Measurements from ENCODE around the gene CRYBB3.
"Not testable (repeated sequence)": the region's sequence is repeated elsewhere in the genome, so short reads cannot be mapped to it uniquely, and the experiment has no call there.

Gene CRYBB3

GRCh38 chr22:25176175-25176574 is 23.5 kb upstream of the CRYBB3 start:
- DNase-seq, result no peak

GRCh38 chr22:25176799-25177198 is 22.9 kb upstream of the CRYBB3 start:
- no peak for DNase-seq

- DNase-seq, result no peak
These were observed 22.4 kb upstream of the CRYBB3 start for GRCh38 chr22:25177226-25177625.

GRCh38 chr22:25177895-25178294 is 21.8 kb upstream of the CRYBB3 start:
- no peak for DNase-seq

GRCh38 chr22:25178348-25178747 is 21.3 kb upstream of the CRYBB3 start:
- DNase-seq, result not testable (repeated sequence)

- not testable (repeated sequence) for DNase-seq
These were observed 20.6 kb upstream of the CRYBB3 start for GRCh38 chr22:25178869-25179631.

GRCh38 chr22:25182131-25183110 is 17.2 kb upstream of the CRYBB3 start:
- DNase-seq, result no peak

- no peak for DNase-seq
These were observed 15.6 kb upstream of the CRYBB3 start for GRCh38 chr22:25183949-25184619.

- no peak for DNase-seq
These were observed 13.5 kb upstream of the CRYBB3 start for GRCh38 chr22:25186140-25186539.

- no peak for DNase-seq
These were observed 12.2 kb upstream of the CRYBB3 start for GRCh38 chr22:25187469-25187868.

- no peak for DNase-seq
These were observed 7.3 kb upstream of the CRYBB3 start for GRCh38 chr22:25192406-25192805.

- DNase-seq, result no peak
These were observed 6.5 kb upstream of the CRYBB3 start for GRCh38 chr22:25193130-25193529.

- DNase-seq, result no peak
These were observed 6.1 kb upstream of the CRYBB3 start for GRCh38 chr22:25193548-25193947.

- no peak for DNase-seq
These were observed 3.3 kb upstream of the CRYBB3 start for GRCh38 chr22:25196326-25196725.

- DNase-seq, result no peak
These were observed 2.3 kb upstream of the CRYBB3 start for GRCh38 chr22:25197340-25197739.

- DNase-seq, result no peak
These were observed 1.3 kb downstream of the CRYBB3 start for GRCh38 chr22:25200967-25201366.

GRCh38 chr22:25201557-25202273 is 2.1 kb downstream of the CRYBB3 start:
- DNase-seq, result no peak

- DNase-seq, result no peak
These were observed 2.7 kb downstream of the CRYBB3 start for GRCh38 chr22:25202290-25202921.

- DNase-seq, result no peak
These were observed 3.4 kb downstream of the CRYBB3 start for GRCh38 chr22:25203082-25203481.

GRCh38 chr22:25204547-25204946 is 4.9 kb downstream of the CRYBB3 start:
- not testable (repeated sequence) for DNase-seq

GRCh38 chr22:25205847-25206246 is 6.2 kb downstream of the CRYBB3 start:
- no peak for DNase-seq

- no peak for DNase-seq
These were observed 7.3 kb downstream of the CRYBB3 start for GRCh38 chr22:25206998-25207397.
